Iris pigment epithelial cell (primary cell): Measurements from ENCODE around the gene CYP4Z1.
"Not testable (repeated sequence)": the region's sequence is repeated elsewhere in the genome, so short reads cannot be mapped to it uniquely, and the experiment has no call there.

ENCODE experiments used
- DNase-seq: peaks from one replicate; pipeline ENCODE4 v3.0.0-alpha.2; 2011; ENCODE audit warnings: low read depth

CYP4Z1 gene, protein sequence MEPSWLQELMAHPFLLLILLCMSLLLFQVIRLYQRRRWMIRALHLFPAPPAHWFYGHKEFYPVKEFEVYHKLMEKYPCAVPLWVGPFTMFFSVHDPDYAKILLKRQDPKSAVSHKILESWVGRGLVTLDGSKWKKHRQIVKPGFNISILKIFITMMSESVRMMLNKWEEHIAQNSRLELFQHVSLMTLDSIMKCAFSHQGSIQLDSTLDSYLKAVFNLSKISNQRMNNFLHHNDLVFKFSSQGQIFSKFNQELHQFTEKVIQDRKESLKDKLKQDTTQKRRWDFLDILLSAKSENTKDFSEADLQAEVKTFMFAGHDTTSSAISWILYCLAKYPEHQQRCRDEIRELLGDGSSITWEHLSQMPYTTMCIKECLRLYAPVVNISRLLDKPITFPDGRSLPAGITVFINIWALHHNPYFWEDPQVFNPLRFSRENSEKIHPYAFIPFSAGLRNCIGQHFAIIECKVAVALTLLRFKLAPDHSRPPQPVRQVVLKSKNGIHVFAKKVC

DNA sequence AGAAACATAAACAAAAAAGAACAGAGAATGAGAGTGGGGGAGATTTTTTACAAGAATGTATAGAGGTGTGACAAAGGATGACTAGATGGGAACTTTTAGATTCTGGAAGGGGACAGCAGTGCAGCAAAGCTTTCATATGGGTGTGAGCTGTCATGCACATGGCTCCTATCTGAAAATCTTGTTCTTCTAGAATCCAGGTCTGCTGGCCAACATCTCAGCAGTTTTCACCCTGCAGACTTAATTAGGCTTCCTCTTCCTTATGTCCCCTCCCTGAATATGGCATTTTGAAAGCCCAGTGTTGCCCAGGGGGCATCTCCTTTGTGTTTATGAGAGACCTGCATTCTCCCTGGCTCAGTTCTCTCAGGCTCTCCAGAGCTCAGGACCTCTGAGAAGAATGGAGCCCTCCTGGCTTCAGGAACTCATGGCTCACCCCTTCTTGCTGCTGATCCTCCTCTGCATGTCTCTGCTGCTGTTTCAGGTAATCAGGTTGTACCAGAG is at the start of gene CYP4Z1:
TSS of gene CYP4Z1 (plus strand) at position 135 of the 498 bp plus-strand sequence. CDS start at position 395, 260 bp downstream.
- no peak for DNase-seq

- no peak for DNase-seq
These were observed 46.0 kb upstream of the CYP4Z1 start for GRCh38 chr1:47021070-47021469.

DNA sequence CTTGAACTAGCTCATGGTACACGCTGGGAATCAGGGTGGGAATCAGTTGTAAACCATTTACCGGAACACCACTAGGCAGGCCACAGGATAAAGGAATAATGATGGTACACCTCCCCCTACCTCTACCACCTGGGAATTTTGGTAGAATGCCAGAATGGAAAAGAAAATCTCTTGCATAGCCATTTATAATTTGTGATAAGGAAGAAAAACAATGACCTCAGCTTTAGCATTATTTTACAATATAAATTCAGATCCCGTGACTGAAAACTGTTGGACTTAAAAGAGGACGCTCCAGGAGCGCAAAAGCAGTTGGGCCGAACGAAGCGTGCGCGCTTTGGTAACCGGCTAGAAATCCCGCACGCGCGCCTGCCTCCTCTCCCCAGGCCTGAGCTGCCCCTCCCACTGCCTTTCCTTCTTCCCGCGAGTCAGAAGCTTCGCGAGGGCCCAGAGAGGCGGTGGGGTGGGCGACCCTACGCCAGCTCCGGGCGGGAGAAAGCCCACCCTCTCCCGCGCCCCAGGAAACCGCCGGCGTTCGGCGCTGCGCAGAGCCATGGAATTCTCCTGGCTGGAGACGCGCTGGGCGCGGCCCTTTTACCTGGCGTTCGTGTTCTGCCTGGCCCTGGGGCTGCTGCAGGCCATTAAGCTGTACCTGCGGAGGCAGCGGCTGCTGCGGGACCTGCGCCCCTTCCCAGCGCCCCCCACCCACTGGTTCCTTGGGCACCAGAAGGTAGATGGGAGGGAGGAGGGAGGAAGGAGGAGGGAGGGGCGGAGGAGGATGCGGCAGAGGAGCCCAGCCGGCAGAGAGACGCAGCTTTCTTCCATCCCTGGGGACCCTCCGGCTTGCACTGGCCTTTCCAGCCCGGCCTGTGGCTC is 43.5 kb upstream of the CYP4Z1 start, which contains the start of gene CYP4X1:
TSS of gene CYP4X1 (plus strand) at position 402 of the 873 bp plus-strand sequence. CDS start at position 551, 149 bp downstream.
- peak; percentile 16 for DNase-seq

GRCh38 chr1:47024141-47024801 is 42.8 kb upstream of the CYP4Z1 start:
- DNase-seq: no peak

GRCh38 chr1:47030170-47030805 is 36.7 kb upstream of the CYP4Z1 start:
- DNase-seq: peak; percentile 16

GRCh38 chr1:47031059-47031458 is 36.0 kb upstream of the CYP4Z1 start:
- peak; percentile 88 for DNase-seq

DNA sequence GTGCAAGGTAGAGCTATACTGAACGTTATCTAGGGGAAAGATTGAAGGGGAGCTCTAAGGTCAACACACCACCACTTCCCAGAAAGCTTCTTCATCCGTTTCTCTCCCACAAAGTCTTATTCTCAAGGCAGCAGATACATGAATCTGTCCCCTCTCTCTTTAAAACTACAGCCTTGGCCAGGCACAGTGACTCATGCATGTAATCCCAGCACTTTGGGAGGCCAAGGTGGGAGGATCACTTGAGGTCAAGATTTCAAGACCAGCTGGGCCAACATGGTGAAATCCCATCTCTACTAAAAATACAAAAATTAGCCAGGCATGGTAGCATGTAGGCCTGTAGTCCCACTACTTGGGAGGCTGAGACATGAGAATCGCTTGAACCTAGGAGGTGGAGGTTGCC is 35.4 kb upstream of the CYP4Z1 start:
- peak; percentile 28 for DNase-seq

DNA sequence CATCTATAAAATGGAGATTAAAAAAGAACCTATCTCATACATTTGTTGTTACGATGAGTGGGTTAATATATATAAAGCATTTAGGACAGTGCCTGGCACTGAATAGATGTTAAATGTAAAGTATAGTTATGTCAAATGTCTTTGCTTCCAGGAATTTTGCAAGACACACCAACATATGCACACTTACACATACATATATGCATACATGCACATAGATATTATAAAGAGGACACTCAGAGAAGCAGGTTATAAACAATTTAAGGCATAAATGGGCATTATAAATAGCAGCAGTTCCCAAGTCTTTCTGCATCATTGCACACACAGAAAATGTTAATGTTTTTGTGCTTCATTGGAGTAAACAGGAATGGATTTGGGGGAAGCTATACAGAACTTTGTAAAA is 30.3 kb upstream of the CYP4Z1 start:
- no peak for DNase-seq

- DNase-seq: no peak
These were observed 7.7 kb upstream of the CYP4Z1 start for GRCh38 chr1:47059376-47059775.

DNA sequence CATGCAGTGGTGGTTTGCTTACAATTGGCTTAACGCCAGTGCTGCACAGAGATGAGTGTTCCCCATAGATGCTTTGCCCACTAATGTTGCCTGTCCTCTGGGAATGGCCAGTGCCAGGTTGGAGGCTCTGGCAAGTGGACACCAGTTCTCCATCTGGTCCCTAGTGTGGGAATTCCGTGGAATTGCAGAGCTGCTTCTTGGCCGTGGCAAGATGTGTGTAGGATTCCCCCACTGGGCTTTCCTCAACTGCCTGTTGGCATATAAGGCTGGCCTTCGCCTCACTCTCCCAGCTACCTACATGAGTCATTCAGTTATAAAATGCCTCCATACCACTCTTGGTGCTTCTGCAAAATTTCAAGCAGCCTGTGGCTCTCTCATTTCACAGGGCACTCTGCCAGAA is 2.0 kb downstream of the CYP4Z1 start:
- not testable (repeated sequence) for DNase-seq

DNA sequence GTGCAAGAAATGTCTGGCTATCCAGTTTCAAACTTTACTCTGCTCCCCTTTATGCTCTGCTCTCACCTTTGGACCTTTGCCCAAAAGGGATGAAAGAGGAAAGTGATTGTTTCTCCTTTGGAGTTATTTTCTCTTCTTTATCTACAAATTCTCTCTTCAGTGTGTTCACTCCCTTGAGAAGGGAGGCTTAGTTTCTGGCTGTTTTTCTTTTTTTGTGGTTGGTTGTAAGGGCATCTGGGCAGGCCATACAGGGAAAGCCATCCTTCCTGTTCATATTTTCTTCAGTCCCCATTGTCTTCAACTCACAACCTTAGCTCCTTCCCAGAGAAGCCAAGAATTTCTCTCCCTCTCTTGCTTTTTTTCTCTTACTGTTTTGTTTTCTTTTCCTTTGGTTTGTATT is 2.5 kb downstream of the CYP4Z1 start:
- not testable (repeated sequence) for DNase-seq

DNA sequence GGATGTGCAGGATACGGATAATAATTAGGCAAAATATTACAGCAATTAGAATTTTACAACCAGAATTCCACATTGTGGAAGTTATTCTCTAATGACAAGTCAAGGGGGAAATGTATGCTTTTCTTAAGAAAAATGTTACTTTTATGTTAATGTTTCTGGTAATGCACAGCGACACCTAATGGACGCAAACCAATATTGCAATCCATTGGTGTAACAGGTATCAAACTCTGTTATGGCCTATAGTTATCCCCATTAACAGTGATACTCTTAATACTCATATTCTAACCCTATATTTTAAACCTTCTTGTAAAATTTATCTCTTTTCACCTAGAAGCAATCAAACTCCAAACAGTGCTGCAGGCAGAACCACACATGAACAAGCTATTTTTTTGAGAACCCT is 22.3 kb downstream of the CYP4Z1 start:
- DNase-seq: peak; percentile 14

DNA sequence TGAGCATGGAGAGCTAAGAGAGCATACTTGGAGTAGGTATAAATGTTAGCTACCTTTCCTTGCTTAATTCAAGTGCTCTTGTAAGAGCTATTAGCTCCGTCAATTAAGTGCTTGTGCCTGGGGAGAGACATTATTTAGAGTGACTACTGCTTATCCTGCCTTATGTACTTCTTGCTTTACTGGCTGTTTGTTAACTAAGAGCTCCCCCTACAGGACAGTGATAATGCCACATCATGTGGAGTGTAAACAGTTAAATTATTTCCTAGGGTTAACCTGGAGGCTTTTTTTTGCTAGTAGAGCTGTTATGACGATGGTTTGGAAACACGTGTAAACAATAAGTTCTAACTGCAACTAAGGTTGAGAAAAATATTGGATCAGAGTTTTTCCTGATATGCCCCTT is 24.4 kb downstream of the CYP4Z1 start:
- DNase-seq: not testable (repeated sequence)

- DNase-seq: no peak
These were observed 37.8 kb downstream of the CYP4Z1 start for GRCh38 chr1:47104816-47105215.

GRCh38 chr1:47106792-47107191 is 39.8 kb downstream of the CYP4Z1 start:
- DNase-seq: no peak

DNA sequence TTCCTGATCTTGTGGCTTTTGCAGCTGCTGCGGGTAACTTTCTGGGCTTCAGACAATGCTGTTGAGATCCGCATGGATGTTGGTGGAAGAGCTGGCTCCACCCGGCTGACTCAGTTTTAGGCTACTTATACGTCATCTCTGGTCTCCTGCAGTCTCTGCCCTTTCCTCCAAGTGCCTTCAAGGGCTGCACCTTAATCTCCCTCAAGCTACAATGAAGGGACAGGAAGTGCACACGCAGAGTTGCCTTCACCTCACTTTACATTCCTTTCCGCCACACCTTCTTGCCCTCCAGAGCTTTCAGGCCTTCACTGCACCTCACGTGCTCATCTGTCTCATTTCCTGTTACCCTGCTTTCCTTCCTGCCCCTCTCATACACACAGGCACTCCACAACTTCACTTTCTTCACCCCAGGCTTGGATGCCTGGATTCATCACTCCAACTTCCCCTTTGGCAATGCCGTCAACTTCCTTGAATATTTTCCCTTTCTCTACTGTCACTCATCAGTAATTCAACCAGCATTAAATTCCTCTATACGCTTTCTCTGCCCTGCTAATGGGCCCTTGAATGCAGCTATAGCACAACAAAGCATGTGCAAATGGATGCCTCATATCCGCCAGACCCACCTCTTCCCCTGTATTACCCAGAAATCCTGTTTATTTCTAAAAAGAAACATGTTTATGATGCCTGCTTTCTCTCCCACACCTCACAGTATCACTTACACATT is 41.0 kb downstream of the CYP4Z1 start:
- DNase-seq: peak; percentile 26

DNA sequence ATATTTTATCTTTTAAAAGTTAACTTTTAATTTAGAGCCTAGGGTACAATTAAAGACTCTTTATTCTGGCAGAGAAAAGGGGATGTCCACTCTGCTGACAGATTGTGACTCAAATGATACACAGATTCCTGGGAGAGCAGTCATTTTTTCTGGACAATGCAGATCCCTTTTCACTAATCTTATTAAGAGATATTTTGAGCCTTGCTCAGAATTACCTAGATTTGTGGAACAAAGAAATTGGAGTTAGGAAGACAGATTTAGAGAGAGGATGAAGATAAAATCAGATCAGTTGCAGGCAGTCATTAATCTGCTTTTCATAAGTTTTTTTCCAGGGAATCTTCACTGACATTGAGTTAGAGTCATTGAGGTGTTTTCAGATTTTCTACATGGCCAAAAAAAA is 42.5 kb downstream of the CYP4Z1 start:
- DNase-seq: not testable (repeated sequence)

GRCh38 chr1:47113178-47113577 is 46.1 kb downstream of the CYP4Z1 start:
- no peak for DNase-seq

- not testable (repeated sequence) for DNase-seq
These were observed 54.0 kb downstream of the CYP4Z1 start for GRCh38 chr1:47121039-47121438.

DNA sequence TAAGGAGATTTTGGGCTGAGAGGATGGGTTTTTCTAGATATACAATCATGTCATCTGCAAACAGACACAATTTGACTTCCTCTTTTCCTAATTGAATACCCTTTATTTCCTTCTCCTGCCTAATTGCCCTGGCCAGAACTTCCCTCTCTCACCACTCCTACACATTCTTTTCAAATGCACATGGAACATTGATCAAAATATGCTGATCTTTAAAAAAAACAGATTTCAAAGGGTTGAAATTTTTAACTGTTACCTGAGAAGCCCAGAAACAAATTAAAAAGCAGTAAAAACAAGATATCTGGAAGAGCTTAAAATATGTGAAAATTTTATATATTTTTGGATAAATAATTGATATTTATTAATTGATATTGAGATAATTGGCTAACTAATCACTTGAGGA is 57.8 kb downstream of the CYP4Z1 start:
- DNase-seq: not testable (repeated sequence)

DNA sequence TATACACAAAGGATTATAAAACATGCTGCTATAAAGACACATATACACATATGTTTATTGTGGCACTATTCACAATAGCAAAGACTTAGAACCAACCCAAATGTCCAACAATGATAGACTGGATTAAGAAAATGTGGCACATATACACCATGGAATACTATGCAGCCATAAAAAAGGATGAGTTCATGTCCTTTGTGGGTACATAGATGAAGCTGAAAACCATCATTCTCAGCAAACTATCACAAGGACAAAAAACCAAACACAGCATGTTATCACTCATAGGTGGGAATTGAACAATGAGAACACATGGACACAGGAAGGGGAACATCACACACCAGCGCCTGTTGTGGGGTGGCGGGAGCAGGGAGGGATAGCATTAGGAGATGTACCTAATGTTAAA is 60.0 kb downstream of the CYP4Z1 start:
- not testable (repeated sequence) for DNase-seq
